Smooth muscle cell of the brain vasculature (primary cell): ENCODE measurements around the gene CNGB1.
"Not testable (repeated sequence)": the region's sequence is repeated elsewhere in the genome, so short reads cannot be mapped to it uniquely, and the experiment has no call there.

Experiments used
- DNase-seq: peaks from one replicate; pipeline ENCODE4 v3.0.0-alpha.2; 2012; ENCODE audit warnings: low read depth, low spot score

CNGB1 gene

DNA sequence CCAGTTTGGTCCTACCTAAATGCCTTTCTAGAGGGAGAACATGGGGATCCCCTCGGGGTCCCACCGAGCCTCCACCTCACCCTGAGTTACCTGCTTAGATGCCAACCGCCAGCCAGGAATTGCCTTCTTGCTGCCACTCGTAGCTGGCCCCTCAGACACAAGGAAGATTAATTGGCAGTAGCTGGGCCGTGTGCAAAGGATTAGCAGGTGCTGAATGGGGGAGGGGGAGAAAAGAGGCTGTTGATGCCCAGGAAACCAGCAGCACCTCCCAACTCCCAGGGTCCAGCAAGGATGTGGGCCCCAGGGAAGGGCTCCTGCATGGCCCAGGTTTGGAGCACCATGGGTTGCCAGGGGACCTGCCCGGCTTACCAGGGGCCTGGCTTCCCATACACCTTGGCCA, at the start of gene CNGB1:
Gene CNGB1 (minus strand): TSS at position 159 of the 400 bp plus-strand sequence. CDS start 3,842 bp downstream, outside the sequence.
- DNase-seq = no peak

DNA sequence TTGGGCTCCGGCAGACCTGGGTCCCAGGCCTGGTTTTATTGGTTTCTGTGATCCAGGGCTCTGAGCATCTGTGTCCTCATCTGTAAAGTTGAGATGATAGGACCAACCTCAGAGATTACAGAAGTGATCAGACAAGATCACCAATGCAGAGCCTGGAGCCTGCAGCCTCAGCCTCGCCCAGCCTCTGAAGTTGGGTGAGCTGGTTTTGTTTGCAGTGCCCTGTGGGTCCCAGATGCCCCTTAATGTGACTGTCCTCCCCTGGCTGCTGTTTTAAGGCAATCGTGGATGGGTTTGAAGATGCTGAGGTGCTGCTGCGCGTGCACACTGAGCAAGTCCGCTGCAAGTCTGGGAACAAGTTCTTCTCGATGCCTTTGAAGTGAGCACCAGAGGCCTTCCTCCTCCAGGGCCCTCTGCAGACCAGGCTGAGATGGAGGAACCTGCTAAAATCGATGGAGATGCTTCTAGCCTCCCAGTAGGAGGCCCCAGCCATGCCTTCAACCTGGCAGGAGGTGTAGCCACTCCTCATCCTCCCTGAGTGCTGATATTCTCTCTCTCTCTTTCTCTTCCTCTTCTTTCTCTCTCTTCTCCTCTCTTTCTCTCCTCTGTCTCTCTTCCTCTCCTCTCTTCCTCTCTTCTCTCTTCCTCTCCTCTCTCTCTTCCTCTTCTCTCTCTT, 49.1 kb upstream of the CNGB1 start:
- no peak for DNase-seq

DNA sequence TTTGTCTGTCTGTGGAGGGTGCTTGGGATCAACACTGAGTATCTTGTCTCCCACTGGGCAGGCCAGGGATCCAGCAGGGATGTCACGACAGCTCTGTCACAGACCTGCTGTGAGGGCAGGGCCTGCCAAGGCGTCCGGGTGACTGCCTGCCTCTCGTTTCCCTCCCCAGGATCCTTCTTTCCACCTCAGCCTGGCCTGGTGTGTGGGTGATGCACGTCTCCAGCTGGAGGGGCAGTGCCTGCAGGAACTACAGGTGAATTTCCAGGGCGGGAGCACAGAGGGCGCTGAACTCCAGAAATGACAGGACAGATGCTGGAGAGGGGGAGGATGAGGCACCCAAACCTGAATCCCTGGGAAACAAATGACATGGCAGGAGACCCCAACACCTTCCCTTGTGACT, 47.9 kb upstream of the CNGB1 start:
- no peak for DNase-seq

DNA sequence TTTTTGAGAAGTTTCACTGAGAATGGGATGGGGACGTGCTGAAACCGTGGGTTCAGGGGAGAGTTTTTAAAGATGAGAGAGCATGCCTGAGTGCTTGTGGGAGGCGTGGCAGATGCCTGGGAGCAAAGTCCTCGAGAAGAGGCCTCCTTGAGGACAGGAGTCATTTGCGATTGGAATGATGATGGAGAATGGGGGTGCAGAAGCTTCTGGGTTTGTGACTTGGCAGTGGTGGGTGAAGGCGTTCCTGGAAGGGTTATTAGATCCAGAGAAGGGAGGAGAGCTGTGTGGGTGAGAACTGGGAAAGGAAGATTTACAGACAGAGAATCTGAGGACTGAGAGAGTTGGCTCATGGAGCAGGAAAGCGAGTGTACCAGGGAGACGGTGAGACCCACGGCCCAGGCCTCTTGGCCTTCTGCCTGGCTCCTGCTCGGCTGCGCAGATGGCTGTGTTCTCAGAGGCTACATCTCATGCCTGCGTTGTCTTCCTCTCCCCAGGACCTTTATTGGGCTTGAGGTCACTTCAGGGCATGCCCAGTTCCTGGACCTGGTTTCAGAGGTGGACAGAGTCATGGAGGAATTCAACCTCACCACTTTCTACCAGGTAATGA, 46.0 kb upstream of the CNGB1 start:
- DNase-seq = no peak

DNA sequence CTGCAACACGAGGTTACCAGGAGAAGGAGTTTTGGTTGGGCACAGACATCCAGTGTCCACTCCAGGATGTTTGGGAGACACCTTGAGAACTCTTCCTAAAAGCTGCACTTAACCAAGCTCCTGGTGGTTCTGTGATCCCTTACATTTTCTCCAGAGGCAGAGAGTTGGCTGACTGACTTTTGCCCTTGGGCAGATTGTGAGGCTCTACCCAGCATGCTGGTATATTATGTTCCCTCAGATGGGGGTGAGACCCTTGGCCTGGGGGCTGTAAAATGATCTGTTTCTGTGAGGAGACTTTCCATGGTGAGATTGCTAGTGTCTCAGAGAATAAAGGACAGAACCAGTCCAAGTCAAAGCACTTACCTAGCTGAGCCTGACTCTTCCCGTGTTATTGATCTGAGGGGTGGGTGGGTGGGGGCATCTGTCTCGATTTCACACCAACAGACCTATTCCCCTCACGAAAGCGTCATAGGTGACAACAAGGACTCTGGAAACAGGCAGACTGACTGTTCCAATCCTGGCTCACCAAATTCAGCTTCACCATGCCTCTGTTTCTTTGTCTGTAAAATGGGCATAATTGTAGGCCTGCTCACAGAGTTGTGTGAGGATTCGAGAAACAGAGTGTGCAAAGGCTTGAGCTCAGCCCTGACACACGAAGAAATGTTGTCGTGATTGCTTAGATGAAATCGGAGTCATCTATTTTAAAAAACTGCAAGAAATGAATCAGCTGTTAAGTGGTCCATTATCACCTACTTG, 42.5 kb upstream of the CNGB1 start:
- DNase-seq = no peak

DNA sequence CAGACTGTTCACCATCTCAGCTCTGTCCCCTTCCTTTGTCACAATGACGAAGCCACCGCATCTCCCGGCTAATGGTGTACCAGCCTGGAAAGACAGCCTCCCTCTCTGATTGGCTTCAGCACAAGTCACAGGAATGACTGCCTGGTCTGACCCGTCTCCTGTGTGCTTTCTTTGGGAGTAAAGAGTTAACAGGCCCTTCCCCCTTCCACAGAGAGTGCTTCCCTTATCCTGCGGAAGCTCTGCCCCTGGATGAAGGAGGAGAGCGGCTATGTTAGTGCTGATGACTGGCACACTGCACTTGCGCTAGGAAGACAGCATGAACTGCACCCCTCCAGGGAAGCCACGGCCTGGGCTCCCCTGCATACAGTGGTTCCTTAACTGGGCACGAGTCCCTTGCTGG, 41.6 kb upstream of the CNGB1 start:
- no peak for DNase-seq

DNA sequence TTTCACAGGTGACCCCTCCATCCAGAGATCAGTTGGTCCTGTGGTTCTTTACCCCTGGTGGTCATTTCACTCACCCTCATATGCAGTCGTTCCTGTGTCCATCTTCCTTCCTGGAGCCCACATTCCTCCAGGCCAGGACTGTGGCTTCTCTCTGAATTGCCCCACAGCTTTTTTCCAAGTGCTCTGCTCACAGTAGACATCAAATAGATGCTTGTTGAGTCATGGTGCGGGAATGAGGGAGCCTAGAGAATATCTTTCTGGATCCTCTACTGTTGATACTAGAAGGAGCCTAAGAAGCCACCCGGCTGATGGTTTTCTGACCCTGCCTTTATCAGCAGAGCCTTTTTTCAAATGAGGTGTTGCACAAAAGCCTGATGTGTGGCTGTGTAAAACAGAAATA, 40.7 kb upstream of the CNGB1 start:
- no peak for DNase-seq

DNA sequence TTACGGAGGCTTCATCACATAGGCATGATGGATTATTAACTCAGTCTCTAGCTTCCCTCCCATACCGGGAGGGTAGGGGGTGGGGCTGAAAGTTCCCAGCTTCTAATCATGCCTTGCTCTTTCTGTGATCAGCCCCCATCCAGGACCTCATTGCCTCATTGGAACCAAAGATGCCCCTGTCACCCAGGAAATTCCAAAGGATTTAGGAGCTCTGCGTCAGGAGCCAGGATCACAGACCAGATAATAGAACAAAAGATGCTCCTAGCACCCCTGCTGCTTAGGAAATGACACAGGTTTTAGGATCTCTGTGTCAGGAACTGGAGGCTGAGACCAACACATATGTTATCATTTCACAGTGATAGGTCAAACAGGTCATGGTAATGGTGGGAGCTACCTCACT, 40.0 kb upstream of the CNGB1 start:
- DNase-seq = no peak

DNA sequence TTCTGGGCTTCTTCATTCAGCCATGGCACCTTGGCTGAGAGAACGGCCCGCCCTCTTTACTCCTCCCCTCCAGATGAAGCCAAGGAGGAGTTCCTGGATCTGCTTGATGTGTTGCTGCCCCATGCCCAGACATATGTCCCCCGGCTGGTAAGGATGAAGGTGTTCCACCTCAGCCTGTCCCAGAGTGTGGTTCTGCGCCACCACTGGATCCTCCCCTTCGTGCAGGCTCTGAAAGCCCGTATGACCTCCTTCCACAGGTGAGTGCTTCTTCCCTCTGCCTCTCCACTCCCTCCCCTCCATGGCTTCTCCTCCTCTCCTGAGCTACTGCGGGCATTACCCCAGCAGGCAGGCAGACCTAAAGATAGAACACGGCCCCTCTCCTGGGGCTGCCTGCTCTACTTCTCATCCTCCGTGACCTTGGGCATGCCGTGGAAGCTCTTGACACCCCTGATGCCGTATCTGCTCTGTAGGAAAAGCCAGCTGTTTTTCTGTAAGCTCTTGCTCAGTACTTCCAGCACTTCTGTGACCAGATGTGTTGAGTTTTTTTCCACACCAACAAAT, 39.0 kb upstream of the CNGB1 start:
- DNase-seq = no peak

DNA sequence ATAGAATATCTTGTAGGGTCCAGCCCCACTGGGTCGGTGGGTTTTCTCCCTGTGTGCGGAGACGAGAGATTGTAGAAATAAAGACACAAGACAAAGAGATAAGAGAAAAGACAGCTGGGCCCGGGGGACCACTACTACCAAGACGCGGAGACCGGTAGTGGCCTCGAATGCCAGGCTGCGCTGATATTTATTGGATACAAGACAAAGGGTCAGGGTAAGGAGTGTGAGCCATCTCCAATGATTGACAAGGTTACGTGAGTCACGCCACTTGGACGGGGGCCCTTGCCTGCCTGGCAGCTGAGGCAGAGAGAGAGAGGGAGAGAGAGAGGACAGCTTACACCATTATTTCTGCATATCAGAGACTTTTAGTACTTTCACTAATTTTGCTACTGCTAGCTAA, 33.8 kb upstream of the CNGB1 start:
- DNase-seq = not testable (repeated sequence)

DNA sequence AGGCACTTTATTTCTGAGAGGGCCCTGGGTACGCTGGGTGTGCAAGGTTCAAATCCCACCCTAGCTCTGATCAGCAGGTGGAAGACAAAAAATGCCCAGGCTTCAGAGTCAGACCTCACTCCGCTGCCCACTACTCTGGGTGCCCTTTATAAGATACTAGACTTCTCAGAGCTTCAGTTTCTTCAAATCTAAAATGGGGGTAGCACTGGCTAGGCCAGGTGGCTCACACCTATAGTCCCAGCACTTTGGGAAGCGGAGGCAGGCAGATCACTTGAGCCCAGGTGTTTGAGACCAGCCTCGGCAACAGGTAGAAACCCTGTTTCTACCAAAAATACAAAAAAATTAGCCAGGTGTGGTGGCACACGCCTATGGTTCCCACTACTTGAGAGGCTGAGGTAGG, 32.0 kb upstream of the CNGB1 start:
- DNase-seq = no peak

DNA sequence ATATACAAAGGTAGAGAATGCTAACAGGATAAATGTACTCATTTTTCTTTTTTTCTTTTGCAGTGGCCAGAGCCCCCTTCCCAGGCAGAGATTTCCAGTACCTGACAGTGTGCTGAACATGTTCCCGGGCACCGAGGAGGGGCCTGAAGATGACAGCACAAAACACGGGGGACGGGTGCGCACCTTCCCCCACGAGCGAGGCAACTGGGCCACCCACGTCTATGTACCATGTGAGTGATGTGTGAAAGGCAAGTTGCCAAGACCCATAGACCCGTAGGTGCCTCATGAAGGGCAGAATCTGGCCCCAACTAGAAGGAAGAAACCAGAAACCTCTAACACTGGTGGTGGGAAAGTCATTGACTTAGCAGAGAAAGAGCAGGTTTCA, 31.5 kb upstream of the CNGB1 start:
- DNase-seq = no peak

DNA sequence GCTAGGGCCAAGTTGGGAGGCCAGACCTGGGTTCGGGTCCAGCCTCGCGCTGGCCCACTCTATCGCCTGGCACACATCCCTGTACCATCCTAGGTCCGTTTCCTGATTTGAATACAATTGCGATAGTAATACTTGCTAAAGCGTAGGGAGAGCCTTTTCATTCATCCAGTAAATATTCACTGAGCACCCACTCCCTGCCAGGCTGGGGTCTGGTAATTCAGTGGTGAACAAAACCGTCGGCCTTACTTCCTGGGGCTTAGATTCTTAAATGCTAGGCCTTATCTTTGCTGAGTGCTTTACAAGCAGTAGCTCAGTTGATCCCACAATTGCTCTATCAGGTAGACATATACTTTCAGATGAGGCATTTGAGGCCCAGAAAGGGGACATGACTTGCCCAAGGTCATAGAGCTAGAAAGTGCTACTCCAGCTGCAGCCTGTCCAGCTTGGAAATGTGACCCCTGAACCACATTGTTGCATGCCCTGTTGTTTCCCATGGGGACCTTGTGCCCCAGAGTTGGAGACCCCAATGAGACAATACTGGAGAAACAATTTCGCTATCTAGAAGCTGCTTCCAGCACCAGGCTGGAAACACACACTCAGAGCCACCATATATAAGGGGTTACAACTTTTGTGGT, 31.0 kb upstream of the CNGB1 start:
- DNase-seq = no peak

DNA sequence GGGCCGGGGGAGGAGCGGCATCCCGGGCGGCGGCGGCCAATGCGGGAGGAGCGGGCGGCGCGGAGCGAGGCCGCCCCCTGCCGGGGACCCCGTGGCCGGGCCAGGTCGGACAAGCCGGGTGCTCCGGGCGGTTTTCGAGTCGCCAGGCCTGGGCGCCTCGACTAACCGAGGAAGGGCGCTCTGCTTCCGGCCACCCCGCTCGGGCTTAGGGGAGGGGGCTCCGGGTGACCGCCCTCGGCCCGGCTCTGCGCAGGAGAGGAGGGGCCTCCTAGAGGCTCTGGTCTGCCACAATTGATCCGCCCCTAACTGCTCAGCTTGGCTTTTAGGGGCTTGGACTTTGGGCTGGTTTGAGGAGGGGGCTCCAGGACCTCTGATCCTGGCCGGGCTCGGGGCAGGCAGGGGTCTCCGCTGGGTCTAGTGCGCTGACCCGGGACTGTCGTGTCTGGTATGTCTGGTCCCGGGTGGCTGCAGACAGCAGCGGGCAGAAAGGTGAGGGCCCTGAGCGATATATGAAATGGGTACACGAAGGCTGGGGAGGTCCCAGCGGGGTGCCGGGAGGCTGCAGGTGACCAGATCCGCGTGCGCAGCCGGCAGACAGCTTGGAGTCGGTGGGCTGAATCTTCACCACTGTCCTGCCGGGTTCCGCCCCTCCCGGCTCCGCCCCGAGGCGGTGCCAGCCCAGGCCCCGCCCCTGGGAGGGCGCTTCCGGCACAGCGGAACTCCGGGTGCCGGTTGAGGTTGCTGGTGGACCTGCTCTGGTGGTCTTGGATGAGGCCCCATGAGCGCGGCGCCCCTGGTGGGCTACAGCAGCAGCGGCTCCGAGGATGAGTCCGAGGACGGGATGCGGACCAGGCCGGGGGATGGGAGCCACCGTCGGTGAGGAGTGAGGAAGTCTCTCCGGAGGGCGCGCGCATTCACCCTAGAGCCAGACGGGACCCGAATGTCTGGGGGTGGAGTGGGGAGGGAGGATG, 30.1 kb upstream of the CNGB1 start, which contains the start of gene USB1:
Gene USB1 (plus strand): TSS at position 702 of the 971 bp plus-strand sequence. CDS start 77 bp downstream, at position 779.
- no peak for DNase-seq

DNA sequence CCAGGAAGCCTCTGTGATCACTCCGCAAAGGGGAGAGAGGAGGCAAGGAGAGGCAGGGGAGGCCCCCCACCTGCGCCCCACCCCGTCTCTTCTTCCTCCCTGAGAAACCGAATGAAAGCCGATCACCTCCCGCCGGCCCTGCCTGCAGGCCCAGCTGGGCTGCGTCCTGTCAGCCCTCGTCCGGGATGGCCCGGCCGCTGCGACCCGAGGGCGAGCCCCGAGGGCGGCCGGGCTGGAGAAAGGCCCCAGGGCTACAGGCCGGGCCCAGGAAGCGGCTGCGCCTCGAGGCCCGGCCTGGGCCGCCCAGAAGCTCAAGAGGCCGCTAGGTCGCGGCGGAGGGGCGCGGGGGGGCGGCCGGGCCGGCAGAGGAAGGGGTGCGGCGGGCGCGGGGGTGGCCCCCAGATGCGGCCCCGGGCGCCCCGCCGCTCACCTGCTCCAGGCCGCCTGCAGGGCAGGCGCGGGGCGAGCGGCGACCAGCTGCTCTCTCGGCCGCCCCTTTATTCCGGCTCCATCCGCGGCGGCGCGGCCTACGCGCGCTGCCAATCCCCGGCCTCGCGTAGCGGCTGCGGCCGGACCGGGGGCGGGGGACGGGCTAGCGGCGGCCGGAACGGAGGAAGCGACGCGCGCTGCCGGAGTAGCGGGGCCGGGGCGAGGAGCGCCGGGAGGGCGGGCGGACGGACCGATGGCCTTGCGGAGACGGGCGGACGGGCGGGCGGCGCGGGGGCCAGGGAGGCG, 29.2 kb upstream of the CNGB1 start, which contains the start of gene ZNF319:
Gene ZNF319 (minus strand): TSS at position 702 of the 735 bp plus-strand sequence. CDS start 2,407 bp downstream, outside the sequence.
- no peak for DNase-seq

DNA sequence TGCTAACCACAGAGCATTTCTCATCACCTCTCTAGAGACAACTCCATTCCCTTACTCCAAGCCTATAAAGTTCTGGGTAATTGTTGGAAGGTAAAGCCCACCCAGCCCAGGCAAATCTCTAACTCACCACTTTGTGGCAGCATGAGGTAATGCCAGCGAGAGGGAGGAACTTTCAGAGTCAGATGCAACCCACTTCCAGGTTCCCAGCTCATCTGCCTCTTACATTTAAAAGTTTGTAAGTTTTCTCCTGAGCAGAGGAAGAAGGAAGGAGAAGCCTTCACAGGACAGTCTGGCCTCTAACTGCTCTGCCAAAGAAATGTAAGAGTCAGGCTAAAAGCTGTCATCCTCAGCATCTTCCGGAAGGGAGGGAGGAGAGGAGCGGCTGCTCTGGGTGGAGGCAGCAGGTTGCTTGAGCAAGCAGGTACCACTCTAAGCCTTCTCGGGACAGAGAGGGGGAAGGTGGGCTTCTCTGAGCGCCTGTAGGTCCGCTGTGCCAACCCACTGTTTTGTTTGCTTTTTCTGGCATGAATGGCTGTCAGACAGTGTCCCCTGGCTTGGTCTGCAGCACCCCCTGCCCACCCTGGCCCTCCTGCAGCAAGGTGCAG, 28.5 kb upstream of the CNGB1 start:
- no peak for DNase-seq

DNA sequence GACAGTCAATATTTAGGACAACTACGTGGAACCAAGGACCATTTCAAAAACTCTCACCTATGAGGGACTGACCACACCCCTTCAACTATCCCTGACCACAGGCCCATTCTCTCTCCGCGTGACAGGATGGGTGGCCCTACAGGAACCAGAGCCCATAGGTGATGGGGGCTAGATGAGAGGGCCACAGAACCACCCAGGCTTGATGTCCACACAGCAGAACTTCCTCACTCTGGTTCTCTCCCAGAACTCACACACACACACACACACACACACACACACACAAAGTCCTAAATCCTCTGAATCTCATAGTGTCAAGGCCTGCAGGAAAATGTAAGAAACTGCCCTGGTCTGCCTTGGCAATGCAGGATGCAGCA, 28.1 kb upstream of the CNGB1 start:
- no peak for DNase-seq

DNA sequence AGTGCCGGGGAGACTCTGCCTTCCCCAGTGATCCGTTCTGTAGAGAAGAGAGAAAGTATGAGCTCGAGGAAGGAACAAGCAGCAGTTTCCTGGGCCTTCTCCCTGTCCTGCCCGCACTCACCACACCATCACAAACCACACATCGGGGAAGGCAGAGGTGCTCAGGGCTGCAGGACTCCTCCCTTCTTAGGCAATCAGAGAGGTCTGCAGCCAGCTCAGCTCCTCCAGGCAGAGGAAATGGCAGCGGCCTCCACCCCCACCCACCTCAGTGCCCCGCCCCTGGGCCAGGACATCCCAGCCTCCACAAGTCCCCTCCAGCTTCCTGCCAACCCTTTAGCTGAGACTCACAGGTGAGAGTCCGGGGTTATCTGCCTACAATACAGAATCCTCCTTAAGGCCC, 27.6 kb upstream of the CNGB1 start:
- DNase-seq = no peak

DNA sequence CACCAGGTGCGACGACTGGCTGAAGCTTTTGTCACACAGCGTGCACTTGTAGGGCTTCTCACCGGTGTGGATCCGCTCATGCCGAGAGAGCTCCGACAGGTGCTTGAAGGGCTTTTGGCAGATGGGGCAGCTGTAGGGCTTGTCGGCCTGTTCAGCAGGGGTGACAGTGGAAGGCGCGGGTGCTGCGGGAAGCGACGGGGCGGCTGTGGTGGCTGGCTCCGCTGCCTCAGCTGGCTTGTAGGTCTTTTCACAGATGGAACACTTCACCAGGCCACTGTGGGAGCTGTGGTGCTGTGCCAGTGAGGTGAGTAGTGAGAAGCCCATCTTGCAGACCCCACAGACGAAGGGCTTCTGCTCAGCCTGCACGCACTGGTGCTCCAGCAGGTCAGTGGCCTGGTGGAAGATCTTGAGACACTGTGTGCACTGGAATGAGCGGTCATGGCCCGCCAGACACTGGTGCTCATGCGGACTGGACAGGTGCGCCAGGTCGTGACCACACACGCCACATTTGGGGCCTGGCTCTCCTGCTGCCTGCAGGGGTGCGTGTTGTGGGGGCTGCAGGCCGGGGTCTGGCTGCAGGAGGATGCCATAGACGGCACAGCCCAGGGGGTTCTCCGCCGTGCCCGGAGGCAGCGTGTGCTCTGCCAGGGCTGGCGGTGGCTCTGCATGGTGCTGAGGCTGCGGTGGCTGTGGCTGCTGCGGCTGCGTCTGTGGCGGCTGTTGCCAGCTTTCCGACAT, 26.8 kb upstream of the CNGB1 start:
- no peak for DNase-seq
